Activated CD4-positive, alpha-beta T cell treated with anti-CD3 and anti-CD28 coated beads, Interleukin-2, amount 50 U/mL, for 1 hour (primary cell): ENCODE data around the gene OR4D6.
"Not testable (repeated sequence)": the region's sequence is repeated elsewhere in the genome, so short reads cannot be mapped to it uniquely, and the experiment has no call there.

ENCODE experiments used
- DNase-seq: peaks from one replicate; pipeline ENCODE4 v3.0.0-alpha.2; 2020

Gene OR4D6

GRCh38 chr11:59456661-59457060 lies at the start of gene OR4D6:
Gene OR4D6 (plus strand): TSS chr11:59456961. CDS start chr11:59456961, 0 bp downstream.
- DNase-seq: no peak

GRCh38 chr11:59413646-59414045 lies 43.1 kb upstream of the OR4D6 start:
- no peak for DNase-seq

- DNase-seq: no peak
Measured at GRCh38 chr11:59415111-59415510, 41.6 kb upstream of the OR4D6 start.

GRCh38 chr11:59416613-59417012 lies 40.1 kb upstream of the OR4D6 start:
- DNase-seq: no peak

GRCh38 chr11:59417023-59417422 lies 39.7 kb upstream of the OR4D6 start:
- no peak for DNase-seq

- no peak for DNase-seq
Measured at GRCh38 chr11:59418156-59418555, 38.6 kb upstream of the OR4D6 start.

- no peak for DNase-seq
Measured at GRCh38 chr11:59423835-59424234, 32.9 kb upstream of the OR4D6 start.

- no peak for DNase-seq
Measured at GRCh38 chr11:59425131-59425530, 31.6 kb upstream of the OR4D6 start.

GRCh38 chr11:59426361-59427067 lies 30.2 kb upstream of the OR4D6 start, which contains the start of gene OR5A2:
Gene OR5A2 (minus strand): TSS chr11:59426413. CDS start chr11:59422953, 3,460 bp downstream.
- no peak for DNase-seq

- DNase-seq: no peak
Measured at GRCh38 chr11:59427068-59427382, 29.7 kb upstream of the OR4D6 start.

GRCh38 chr11:59429924-59430516 lies 26.7 kb upstream of the OR4D6 start:
- DNase-seq: no peak

GRCh38 chr11:59436169-59436568 lies 20.6 kb upstream of the OR4D6 start, which contains the start of gene OR5A1:
Gene OR5A1 (plus strand): TSS chr11:59436469. CDS start chr11:59443169, 6,700 bp downstream.
- DNase-seq: no peak

- no peak for DNase-seq
Measured at GRCh38 chr11:59437770-59438169, 19.0 kb upstream of the OR4D6 start.

- not testable (repeated sequence) for DNase-seq
Measured at GRCh38 chr11:59445624-59446023, 11.1 kb upstream of the OR4D6 start.

- DNase-seq: no peak
Measured at GRCh38 chr11:59448484-59448883, 8.3 kb upstream of the OR4D6 start.

- DNase-seq: no peak
Measured at GRCh38 chr11:59459916-59460315, 3.2 kb downstream of the OR4D6 start.

GRCh38 chr11:59463190-59463641 lies 6.5 kb downstream of the OR4D6 start:
- no peak for DNase-seq

GRCh38 chr11:59473015-59473414 lies 16.3 kb downstream of the OR4D6 start, which contains the start of gene OR4D10:
Gene OR4D10 (plus strand): TSS chr11:59473315. CDS start chr11:59477430, 4,115 bp downstream.
- no peak for DNase-seq

- no peak for DNase-seq
Measured at GRCh38 chr11:59475176-59475575, 18.4 kb downstream of the OR4D6 start.

GRCh38 chr11:59479906-59480305 lies 23.1 kb downstream of the OR4D6 start:
- no peak for DNase-seq

- DNase-seq: no peak
Measured at GRCh38 chr11:59480359-59480758, 23.6 kb downstream of the OR4D6 start.

GRCh38 chr11:59501931-59502330 lies 45.2 kb downstream of the OR4D6 start:
- no peak for DNase-seq

GRCh38 chr11:59503276-59503675 lies 46.5 kb downstream of the OR4D6 start, which contains the start of gene OR4D11:
Gene OR4D11 (plus strand): TSS chr11:59503576. CDS start chr11:59503576, 0 bp downstream.
- DNase-seq: no peak
